Testis (tissue), 3 donors: Measurements from ENCODE around the gene TLCD1. TPM values are rescaled to one million over a fixed set of nuclear protein-coding genes. Genes with fewer than 3 reads are reported as not detected.
"Not testable (repeated sequence)": the region's sequence is repeated elsewhere in the genome, so short reads cannot be mapped to it uniquely, and the experiment has no call there.

ENCODE experiments used
- DNase-seq: peaks from one replicate; pipeline ENCODE4 v3.0.0-alpha.2; 2019
- H3K27ac ChIP-seq, 2 donors: fragments of 200-600 bp; sonication (generic); one replicate each; pipeline ENCODE4 v1.5.1; 2019
- H3K27me3 ChIP-seq: fragments of 200-600 bp; sonication (generic); one replicate; pipeline ENCODE4 v1.5.1; 2019
- H3K36me3 ChIP-seq: fragments of 200-600 bp; sonication (generic); one replicate; pipeline ENCODE4 v1.5.1; 2017; ENCODE audit warnings: low read depth; ENCODE audit errors: missing control alignments
- H3K4me1 ChIP-seq: fragments of 200-600 bp; sonication (generic); one replicate; pipeline ENCODE4 v1.5.1; 2019
- H3K4me3 ChIP-seq, 2 donors: fragments of 200-600 bp; sonication (generic); one replicate each; pipeline ENCODE4 v1.5.1; 2017 to 2019
- H3K9me3 ChIP-seq: fragments of 200-600 bp; sonication (generic); one replicate; pipeline ENCODE4 v1.5.1; 2017
- CTCF ChIP-seq, 3 experiments: fragments of 450-650 bp in 2 of 3; fragments of 200-600 bp in 1 of 3; sonication (generic) in 1 of 3; IDR thresholded peaks; one replicate each; pipeline ENCODE4 v1.5.1; 2016 to 2019; ENCODE audit warnings: antibody characterized with exemption in 3 of 3, mild to moderate bottlenecking in 2 of 3, moderate library complexity in 1 of 3
- POLR2A ChIP-seq: fragments of 450-650 bp; IDR thresholded peaks from one replicate; pipeline ENCODE4 v1.6.1; 2017; ENCODE audit warnings: antibody characterized with exemption, mild to moderate bottlenecking, moderate library complexity
- WGBS, 2 donors: methylation state at CpG; one replicate each; pipeline ENCODE4 v1.1.5; 2018; 5-methylcytosine and 5-hydroxymethylcytosine counted together
- intact Hi-C: fragments of 100-400 bp; cut with DNase I; formaldehyde crosslinking; loops from one replicate; pipeline ENCODE4 v1.15.1; 2023; ENCODE audit warnings: low total_unique reads
- polyA plus RNA-seq: library from polyadenylated mRNA; stranded (reverse); fragments of 350-450 nt; fragmentation: Illumina TruSeq; extraction: RNeasy Lipid Tissue Mini Kit (QIAGEN cat#74804); gene quantifications from one replicate; pipeline ENCODE4 v1.2.3, GENCODE V29; 2014; ENCODE audit warnings: low read depth, low replicate concordance; ENCODE audit not compliant: insufficient read depth
- total RNA-seq, 2 donors: library from RNA; depleted of rRNA; stranded (reverse); fragments of >200 nt; gene quantifications; one replicate each; pipeline ENCODE4 v1.2.3, GENCODE V29; 2016

The TLCD1 gene
- total and polyA plus RNA-seq, 3 donors from 2014 or later, result 4.2 to 18.0 (median 8.6) TPM

- Histone ChIP-seq H3K27me3 (no peaks in the 10 kb centered on the region), H3K27ac (peak overlapping the region in 1 of 2 donors; percentile 77), H3K36me3 (no peaks in the 10 kb centered on the region), H3K9me3 (no peaks in the 10 kb centered on the region), H3K4me3 (peak overlapping the region; percentile 71 to 82), H3K4me1 (peaks cover 31% of the 10 kb centered on the region)
- WGBS, 2 donors, result 2% methylated on average over 38 of the region's 45 CpGs; no CpG with 5 or more reads in 1 of the 2 donors
- DNase-seq, result peak; percentile 49
- TF ChIP-seq CTCF (IDR thresholded peaks at IDR 0.05) (no peak), POLR2A (no peak)
- intact Hi-C loops, result no loop called here
These were observed 290 bp downstream of the TLCD1 start for GRCh38 chr17:28725660-28726225.

DNA sequence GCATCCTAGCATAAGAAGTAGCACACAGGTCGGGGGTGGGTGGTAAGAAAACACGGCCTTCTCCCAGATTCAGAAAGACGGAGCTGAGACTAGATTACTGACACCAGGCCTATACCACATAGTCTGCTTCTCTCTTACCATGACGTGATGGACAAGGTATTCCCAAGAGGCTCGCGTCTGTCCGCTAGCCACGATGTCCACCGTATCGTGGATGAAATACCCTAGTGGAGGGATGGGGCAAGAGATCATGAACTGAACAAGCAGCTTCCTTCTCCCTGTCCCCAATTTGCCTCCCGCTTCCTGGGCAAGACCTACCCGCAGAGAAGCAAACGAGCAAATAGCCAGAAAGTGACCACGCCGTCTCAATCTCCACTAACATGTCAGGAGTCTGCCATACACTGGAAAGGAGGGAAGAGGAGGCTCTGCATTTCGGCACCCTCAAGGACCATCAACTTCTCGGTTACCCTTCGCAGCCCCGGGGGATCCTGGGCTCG lies 820 bp downstream of the TLCD1 start:
- no peaks in the 10 kb centered on the region for H3K36me3 ChIP-seq
- H3K9me3 ChIP-seq, result no peaks in the 10 kb centered on the region
- 13 to 24% methylated on average over 3 to 20 of the region's 20 CpGs for WGBS, 2 donors
- no peak for DNase-seq
- intact Hi-C loops, result no loop called here
- TF ChIP-seq POLR2A (no peak), CTCF (IDR thresholded peaks at IDR 0.05) (no peak)
- peak overlapping the region in 1 of 2 donors; percentile 71 for H3K4me3 ChIP-seq
- peak overlapping the region in 1 of 2 donors; percentile 77 for H3K27ac ChIP-seq
- H3K4me1 ChIP-seq, result peaks cover 32% of the 10 kb centered on the region
- no peaks in the 10 kb centered on the region for H3K27me3 ChIP-seq

DNA sequence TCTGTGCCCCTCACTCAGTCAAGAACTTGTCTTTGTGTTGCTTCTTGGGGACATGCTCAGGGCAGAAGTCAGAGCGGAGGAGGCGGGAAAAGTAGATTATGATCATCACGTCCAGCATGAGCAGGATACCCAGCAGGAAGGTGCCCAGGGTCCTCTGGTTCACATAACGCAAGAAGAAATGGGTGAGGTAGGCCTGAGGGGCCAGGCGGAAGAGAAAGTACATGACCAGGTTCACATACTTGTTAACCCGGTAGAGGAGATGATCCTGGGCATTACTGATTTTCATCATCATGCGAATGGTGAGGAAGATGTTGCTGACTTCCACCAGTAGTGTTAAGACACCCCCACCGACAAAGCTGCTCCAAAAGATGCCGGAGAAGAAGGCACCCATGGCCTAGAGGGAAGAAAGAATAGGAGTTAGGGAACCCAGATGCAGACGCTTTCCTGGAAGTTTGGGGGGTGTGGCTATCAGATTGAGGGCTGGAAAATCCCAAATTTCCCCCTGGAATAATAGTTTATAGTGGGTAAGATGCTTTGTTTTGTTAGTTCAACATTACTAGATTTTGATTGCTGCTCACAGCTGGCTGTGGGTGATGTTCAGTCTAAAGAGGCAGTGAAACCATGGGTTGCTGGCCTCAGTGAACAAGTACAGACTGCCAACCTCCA lies 1.4 kb downstream of the TLCD1 start:
- Histone ChIP-seq H3K4me1 (peaks cover 32% of the 10 kb centered on the region), H3K9me3 (no peaks in the 10 kb centered on the region), H3K27me3 (no peaks in the 10 kb centered on the region), H3K36me3 (no peaks in the 10 kb centered on the region), H3K4me3 (no peak overlapping the region), H3K27ac (no peak overlapping the region)
- intact Hi-C loops, result no loop called here
- TF ChIP-seq CTCF (IDR thresholded peaks at IDR 0.05) (no peak), POLR2A (no peak)
- DNase-seq, result no peak
- WGBS, 2 donors, result 75 to 81% methylated on average over 10 of the region's 10 CpGs

DNA sequence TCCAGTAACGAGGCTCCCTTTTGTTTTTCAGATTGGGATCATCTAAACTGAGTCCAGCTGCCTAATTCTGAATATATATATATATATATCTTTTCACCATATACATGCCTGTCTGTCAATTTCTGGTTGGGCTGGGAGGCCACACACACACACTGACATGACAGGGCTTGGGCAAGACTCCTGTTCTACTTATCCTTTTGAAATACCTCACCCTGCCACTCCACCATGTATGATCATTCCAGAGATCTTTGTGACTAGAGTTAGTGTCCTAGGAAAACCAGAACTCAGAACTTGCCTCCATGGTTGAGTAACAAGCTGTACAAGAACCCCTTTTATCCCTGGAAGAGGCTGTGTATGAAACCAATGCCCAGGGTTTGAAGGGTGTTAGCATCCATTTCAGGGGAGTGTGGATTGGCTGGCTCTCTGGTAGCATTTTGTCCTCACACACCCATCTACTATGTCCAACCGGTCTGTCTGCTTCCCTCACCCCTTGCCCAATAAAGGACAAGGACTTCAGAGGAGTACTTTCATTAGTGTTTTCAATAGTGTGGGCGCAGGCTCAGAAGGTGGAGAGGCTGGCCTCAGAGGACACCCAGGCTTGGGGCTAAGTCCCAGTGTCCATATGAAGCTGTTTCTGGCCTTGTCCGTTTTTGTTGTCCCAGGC lies 2.1 kb downstream of the TLCD1 start:
- H3K27me3 ChIP-seq, H3K27ac ChIP-seq, H3K4me3 ChIP-seq, DNase-seq, intact Hi-C loops, H3K36me3 ChIP-seq, H3K9me3 ChIP-seq: not testable (repeated sequence)
- WGBS, 2 donors, result 70 to 78% methylated on average over 4 of the region's 4 CpGs
- H3K4me1 ChIP-seq, result peaks cover 33% of the 10 kb centered on the region

DNA sequence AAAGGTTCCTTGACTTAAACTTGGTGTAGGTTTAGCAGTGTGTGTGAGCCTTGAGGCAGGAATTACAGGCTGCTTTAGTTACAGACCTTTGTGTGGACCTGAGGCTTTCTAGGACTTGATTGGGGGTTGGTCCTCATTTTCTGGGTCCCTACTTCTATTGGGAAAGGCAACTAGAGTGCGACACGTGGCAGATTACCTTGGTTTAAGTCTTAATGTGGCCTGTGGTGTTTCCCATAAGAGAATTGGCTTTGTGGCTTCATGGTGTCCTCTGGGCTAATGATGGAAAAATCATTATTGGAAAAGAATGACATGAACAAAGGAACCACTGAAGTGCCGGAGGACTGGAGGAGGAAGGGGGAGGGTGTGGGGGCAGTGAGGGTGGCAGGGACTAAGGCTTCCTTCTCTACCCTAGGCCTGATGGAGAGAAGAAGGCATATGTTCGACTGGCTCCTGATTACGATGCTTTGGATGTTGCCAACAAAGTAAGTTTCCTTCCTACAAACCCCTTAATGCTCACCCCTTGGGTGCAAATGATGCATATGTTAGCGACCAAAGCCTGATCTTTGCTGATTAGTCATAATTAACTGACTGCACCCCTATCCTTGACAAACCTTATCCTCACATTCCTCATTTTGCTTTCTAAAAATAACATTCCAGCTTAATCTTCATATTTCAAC lies 2.7 kb downstream of the TLCD1 start:
- 65 to 78% methylated on average over 6 of the region's 6 CpGs for WGBS, 2 donors
- no peaks in the 10 kb centered on the region for H3K36me3 ChIP-seq

More for the DNA sequence above, 2.7 kb downstream of the TLCD1 start:
- no peak overlapping the region for H3K4me3 ChIP-seq
- no peak overlapping the region for H3K27ac ChIP-seq
- no peak for DNase-seq
- peaks cover 39% of the 10 kb centered on the region for H3K4me1 ChIP-seq
- H3K27me3 ChIP-seq, result no peaks in the 10 kb centered on the region
- no peaks in the 10 kb centered on the region for H3K9me3 ChIP-seq
- TF ChIP-seq CTCF (IDR thresholded peaks at IDR 0.05) (no peak), POLR2A (no peak)
- intact Hi-C loops, result no loop called here
